ENCODE measurements around the gene S100A8.
"Not testable (repeated sequence)": the region's sequence is repeated elsewhere in the genome, so short reads cannot be mapped to it uniquely, and the experiment has no call there.

S100A8 gene

DNA sequence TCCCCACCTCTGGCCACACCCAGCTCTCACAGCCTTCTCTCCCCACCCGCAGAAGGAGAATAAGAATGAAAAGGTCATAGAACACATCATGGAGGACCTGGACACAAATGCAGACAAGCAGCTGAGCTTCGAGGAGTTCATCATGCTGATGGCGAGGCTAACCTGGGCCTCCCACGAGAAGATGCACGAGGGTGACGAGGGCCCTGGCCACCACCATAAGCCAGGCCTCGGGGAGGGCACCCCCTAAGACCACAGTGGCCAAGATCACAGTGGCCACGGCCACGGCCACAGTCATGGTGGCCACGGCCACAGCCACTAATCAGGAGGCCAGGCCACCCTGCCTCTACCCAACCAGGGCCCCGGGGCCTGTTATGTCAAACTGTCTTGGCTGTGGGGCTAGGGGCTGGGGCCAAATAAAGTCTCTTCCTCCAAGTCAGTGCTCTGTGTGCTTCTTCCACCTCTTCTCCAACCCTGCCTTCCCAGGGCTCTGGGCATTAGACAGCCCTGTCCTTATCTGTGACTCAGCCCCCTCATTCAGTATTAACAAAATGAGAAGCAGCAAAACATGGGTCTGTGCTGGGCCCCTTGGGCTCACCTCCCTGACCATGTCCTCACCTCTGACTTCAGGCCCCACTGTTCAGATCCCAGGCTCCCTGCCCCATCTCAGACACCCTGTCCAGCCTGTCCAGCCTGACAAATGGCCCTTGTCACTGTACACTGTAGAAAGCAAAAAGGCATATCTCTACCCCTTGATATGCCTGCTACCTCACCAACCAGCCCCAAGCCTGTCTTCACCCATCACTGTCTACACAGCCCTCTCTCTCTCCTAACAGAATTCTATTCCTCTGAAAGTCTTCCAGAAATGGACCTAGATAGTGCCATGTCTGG, 30.0 kb downstream of the S100A8 start:
- DNase-seq: no peak

DNA sequence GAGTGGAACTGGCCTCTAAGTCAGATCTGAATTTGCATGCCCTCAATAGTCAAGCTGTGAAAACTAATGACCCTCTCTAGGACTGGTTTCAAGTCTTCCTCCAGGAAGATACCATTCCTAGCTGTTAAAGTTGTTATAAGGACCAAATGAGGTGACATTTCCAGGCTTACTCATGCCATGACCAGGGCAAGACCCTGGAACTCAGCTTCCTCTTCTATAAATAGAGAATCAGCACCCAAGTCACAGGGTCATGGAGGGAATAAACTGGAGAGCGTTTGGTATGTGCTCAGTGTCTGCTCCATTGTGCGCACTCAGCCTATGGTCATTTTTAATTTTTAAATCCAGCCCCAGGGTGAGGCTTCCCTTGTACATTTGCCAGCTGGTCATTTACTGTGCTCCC, 30.7 kb downstream of the S100A8 start:
- DNase-seq: no peak

DNA sequence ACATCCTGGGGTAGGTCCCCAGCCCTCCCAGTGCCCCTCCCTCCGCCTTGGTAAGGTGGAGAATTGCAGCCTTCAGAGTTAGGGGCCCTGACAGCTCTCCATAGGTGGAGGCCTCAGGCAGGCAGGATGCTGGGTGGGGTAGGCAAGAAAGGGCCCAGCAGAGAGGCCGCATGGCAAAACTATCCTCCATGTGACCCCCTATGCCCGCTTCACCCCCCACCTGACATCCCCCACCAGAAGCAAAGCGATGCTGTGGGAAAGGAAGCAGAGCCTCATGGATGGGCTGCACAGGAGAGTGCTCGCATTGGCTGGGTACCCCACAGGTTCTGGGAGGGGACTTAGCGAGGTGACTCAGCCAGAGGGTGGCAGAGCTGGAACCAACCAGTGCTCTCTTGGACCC, 31.6 kb downstream of the S100A8 start:
- DNase-seq: no peak

DNA sequence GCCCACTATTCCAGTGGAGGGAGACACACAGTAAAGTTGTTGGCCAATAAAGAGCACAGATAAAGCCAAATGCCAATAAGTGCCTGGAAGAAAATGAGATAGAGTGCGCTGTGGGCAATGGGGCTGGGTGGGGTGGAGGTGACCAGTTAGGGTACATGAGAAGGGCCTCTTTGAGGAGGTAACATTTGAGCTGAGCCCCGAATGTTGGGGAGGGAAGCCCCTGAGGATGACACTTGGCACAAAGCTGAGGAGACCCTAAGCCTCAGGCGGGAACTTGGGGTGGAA, 32.2 kb downstream of the S100A8 start:
- DNase-seq: no peak

DNA sequence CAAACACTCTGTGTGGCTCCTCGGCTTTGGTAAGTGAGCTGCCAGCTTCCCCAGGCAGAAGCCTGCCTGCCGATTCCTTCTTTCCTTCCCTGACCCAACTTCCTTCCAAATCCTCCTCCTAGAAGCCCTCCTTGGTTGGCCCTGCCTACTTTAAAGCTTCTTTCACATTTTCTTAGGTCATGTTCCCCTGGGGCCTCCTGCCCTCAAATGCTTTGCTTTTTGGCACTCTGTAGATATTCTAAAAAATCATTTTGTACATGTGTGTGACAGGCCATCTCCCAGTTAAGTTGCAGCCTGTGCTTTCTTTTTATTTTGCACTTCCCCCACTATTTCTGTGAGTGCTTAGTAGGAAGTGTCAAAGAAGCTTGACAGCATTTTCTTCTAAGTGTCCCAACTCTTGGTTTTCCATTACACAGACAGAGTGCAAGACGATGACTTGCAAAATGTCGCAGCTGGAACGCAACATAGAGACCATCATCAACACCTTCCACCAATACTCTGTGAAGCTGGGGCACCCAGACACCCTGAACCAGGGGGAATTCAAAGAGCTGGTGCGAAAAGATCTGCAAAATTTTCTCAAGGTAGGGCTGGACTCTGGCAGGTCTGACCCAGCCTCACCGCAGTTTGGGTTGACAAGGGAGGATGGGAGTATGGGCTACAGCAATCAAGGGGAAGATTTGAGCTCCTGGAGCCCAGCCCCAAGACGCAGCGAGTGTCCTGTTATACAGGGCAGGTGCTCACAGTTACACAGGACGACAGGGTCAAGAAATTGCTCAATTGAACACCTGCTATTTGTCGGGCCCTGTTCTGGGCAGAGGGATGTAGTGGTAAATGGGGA, 32.8 kb downstream of the S100A8 start, which contains the start of gene S100A9:
Gene S100A9, plus strand, starts transcription at position 2 of the 838 bp plus-strand sequence. Its CDS starts 430 bp downstream, at position 432.
- DNase-seq: no peak

DNA sequence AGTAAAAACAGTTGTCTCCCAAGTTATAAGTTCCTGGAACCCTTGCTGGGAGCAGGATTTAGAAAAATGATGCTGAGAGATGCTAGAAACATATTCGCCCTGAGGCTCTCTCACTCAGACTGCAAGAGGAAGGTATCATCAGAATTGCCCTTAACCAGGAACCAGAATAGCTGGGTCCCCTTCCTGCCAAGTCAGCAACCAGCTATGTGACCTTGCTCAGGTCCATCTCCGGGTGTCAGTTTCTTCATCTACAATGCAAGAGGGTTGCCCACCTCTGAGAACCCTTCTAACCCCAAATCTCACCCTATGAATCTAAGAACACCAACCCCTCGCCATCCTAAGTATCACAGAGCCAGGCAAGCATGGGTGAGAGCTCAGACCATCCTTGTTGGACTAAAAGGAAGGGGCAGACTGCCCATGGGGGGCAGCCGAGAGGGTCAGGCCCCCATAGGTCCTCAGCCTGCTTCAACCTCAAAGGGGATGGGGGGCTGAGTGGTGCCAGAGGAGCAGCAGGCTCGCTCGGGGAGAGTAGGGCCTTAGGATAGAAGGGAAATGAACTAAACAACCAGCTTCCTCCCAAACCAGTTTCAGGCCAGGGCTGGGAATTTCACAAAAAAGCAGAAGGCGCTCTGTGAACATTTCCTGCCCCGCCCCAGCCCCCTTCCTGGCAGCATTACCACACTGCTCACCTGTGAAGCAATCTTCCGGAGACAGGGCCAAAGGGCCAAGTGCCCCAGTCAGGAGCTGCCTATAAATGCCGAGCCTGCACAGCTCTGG, 33.6 kb downstream of the S100A8 start:
- peak; percentile 41 for DNase-seq

DNA sequence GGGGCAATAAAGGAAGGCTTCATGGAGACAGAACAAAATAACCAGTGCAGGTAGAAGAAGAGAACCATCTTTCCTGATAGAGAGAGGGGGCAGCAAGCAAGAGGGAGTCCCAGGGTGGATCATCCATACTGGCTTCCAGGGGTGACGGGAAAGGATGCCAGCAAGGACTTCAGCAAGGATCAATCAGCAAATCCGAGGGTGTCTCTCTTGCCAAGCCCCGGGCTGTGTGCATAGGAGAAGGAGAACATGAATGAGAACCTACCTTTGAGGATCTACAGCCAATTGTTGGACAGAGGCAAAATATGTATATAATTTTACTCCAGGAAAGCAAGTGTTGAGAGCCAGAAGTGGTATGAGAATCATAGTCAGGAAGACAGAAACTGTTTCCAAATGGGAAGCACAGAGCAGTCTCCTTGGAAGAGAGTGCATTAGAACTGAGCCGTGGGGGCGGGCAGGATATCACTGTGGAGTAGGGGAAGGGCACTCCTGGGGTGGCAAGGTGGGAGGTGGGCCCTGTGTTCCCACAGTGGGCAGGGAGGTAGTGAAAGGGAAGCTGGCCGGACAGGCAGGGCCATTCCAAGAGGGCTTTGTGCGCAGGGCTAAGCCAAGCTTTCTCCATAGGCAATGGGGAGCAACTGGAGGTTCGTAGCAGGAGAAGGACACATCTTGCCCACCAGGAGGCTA, 34.3 kb downstream of the S100A8 start:
- DNase-seq: no peak

DNA sequence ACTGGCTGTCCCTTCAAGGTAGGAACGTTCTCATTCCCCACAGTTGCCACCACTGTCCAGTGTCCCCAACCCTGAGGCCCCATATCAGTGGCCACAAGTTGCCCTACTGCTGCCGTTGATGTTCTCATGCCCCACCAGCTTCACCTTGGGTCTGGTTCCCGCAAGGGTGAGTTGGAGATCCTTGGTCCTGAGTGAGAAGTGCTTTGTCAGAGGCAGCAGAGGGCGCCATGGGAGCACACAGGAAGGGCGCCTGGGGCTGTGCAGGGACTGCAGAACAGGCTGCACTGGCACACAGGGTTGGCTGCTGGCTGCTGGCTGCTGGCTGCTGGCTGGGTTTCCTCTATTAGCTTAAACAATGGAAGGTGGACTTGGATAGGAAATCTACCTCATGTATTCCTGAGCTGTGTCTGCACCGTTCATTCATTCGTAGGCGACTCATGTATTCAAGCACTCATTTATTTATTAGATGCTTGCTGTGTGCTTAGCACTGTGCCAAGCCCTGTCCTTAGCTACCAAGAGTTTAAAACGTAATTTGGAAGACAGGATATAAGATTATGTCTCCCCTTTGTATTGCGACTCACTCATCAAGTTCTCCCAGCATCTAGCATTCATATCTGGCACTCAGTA, 35.3 kb downstream of the S100A8 start:
- peak; percentile 79 for DNase-seq

DNA sequence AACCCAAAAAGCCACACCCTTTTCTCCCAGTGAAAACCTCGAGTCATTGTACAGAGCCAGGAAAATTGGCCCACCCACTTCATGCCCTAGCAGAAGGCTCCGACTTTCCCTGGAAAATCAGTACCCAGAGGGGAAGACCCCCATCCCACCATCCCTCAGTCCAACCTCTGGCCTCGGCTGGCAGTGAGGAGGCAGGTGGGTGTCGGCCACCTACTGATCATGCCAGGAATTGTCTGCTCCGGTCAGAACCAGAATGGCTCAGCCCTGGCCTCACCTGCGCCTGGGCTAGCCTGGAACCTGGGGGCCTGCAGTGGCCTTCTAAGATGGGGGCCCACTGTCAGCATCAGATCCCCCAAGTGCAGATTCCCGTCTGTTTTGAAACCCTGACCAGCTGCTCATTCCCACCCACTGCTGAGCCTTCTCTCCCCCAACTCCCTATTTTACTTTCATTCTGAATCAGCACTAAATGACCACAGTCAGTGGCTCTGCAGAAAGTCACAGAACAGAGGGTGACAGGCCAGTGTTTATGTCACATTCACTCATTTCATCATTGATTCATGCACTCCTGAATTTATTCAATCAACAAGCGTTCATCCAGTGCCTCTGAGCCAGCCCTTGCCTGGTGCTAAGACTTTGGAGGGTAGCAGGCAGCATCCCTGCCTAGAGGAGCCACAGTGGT, 36.2 kb downstream of the S100A8 start:
- DNase-seq: no peak

DNA sequence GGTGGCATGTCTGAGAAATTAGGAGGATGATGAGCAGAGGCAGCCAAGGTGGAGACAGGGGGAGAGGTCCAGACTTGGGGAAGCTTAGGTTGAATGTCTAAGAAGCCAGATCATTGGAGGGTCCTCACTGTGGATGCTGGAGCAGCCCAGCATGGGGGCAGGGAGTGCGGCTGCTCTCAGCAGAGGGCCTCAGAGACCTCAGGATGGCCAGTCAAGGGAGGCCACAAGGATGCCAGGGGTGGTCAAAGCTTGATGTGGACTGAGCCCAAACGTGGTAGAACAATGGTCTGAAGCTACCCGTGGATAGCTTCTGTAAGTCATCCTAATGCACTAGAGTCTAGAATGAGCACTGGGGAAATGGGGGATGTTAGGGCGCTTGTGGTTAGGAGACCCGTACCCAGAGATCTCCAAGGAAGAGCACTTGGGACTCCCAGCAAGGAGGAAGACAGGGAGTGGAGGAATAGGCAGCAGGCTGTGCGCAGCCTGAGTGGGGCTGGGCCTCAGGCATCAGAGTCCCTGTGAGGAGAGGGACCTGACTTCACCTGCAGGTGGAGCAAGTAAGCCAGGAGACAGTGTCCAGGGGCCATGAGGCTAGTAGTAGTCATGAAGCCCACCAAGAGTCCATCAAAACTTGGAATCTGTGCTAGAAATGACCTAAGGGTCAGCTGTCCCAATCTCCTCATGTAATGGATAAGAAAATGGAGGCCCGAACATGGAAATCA, 37.5 kb downstream of the S100A8 start:
- DNase-seq: peak; percentile 41

DNA sequence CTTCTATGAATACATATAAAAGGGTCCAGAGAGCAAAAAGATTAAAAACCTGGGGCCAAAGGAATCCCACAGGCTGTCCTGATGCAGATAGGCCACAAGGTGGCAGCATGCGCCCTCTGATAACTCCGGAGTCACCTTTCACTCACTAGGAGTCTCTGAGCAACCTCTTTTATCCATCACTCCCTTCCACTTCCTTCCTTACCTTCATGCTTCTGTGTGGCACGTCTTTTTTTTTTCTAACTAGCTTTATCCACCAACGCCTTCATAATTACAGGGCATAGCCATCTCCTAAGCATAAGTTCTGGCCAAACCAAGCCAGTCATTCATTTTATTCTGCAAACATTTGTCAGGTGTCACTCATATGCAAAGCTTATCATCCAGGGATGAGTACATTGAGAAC, 38.4 kb downstream of the S100A8 start:
- peak; percentile 80 for DNase-seq

DNA sequence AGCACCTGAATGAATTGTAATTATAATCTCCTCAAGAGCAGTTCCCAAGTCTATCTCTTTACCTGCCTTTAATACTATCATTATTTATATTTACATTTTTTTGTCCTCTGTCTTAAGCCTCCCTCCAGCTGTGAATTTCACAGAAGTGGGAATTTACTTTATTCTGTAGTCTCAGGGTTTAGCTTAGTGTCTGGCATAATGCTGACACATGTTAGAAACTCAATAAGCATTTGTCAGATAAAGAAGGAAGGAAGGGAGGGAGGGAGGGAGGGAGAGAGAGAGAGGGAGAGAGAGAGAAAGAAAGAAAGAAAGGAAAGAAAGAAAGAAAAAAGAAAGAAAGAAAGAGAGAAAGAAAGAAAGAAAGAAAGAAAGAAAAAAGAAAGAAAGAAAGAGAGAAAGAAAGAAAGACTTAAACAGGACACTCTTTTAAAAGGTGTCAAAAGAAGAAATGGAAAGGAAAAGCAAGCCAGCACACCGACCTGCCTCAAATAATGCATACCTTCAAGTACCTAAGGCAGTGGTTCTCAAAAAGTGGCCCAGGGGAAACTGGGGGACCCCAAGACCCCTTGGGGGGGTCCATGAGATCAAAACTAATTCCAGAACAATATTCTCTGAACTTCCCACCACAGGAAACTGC, 40.4 kb downstream of the S100A8 start:
- DNase-seq: no peak

DNA sequence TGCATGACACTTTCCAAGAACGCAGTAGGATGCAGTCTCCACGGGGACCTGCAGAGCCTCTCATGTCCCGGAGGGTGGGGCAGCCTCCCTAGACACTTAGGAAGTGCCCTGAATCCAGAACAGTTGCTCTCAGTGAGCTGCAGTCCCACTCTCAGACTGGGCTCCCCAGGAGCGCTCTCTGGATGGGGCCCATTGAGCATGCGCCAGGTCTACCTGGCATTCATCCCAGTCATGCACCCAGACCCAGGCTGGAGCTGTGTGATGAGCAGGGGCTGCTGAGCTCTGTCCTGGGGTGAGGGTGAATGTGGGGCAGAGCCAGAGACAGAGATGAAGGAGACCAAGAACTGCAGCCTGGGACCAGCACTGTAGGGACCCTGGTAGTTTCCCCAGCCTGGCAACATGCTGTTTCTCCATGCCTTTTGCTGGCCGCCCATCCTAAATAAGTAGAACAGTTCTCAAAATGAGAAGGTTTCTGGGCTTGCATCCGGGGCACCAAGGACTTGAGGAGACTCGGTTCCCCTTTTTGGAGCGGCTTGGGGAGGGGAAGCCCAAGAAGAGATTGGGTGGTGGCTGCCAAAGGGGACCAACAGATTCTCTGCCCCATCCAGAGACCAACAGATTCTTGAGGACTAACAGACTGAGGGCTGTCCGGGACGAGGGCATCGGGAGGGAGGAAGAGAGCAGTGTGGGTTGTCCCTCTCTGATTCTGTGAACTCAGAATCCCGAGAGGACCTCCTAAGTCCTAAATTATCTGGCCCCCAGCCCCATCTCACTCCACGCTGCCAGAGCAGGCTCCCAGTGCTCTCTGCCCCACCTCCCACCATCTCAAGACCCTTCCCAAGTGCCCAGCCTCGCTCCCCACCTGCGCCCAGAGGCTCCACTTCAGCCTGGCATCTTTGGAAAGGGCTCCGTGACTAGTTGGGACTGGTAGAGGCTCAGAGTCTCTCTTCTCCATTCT, 41.2 kb downstream of the S100A8 start:
- DNase-seq: peak; percentile 54

DNA sequence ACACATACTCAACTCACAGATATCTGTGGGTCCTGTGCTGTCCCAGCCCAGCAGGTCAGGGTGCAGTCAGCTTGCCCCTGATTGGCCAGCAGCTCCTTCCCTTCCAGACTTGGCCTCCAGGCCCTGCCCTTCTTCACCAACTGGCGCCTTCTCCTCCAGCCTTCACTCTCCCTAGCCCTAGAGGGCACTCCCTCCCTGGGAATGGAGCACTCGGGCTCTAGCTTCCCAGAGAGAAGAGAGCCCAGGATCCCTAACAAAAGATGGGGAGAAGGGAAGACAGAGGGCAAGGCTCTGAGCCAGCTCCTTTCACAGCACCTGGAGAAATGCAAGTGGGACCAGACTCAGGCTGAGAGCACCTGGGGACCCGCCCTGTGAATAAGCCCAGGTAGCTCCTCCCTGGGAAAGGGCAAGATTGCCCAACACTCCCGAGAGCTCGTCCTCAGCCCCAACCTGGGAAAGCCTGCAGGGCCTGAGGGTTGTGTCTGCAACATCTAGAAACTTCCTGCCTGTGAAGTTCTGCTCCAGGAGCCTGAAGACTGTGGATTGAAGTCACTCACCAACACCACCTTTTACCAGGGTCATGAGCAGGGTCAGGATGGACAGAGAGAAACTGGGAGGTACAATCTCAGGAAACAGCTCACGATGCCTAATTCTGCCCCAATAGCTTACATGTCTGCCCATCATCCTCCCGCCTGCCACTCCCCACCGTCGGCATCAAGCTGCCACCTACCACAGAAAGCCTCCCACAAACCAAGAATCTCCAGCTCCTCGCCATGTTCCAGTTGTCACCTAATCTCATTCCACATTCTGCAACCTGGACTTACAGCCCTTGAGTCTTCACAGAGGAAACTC, 42.1 kb downstream of the S100A8 start, which contains the start of gene PGLYRP4:
Gene PGLYRP4, minus strand, starts transcription at position 331 of the 852 bp plus-strand sequence. CDS start 909 bp downstream, outside the sequence.
- DNase-seq: no peak

DNA sequence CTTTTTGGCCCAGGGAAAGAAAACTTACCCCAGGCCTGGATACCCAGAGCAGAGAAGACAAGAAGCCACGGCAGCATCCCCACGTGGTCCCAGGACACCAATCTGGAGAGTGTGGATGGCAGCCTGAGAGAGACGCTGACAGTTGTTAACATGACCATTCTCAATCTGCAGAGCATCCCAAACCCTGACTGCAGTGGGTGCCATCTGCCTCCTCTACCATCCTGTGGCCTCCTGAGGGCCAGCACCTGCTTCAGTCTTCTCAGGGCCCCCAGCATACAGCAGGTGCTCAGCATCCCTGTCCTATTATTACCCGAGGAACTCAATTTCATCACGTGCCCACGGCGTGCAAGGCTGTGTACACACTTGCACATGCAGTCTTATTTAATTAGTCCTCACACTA, 43.0 kb downstream of the S100A8 start:
- no peak for DNase-seq

DNA sequence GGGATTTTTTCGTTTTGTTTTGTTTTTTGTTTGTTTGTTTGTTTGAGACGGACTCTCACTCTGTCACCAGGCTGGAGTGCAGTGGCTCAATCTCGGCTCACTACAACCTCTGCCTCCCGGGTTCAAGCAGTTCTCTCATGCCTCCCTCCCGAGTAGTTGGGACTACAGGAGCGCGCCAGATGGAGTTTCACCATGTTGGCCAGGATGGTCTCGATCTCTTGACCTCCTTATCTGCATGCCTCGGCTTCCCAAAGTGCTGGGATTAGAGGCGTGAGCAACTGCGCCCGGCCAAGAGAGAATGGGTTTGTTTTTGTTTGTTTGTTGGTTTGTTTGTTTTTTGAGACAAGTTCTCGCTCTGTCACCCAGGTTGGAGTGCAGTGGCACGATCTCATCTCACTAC, 43.8 kb downstream of the S100A8 start:
- not testable (repeated sequence) for DNase-seq

DNA sequence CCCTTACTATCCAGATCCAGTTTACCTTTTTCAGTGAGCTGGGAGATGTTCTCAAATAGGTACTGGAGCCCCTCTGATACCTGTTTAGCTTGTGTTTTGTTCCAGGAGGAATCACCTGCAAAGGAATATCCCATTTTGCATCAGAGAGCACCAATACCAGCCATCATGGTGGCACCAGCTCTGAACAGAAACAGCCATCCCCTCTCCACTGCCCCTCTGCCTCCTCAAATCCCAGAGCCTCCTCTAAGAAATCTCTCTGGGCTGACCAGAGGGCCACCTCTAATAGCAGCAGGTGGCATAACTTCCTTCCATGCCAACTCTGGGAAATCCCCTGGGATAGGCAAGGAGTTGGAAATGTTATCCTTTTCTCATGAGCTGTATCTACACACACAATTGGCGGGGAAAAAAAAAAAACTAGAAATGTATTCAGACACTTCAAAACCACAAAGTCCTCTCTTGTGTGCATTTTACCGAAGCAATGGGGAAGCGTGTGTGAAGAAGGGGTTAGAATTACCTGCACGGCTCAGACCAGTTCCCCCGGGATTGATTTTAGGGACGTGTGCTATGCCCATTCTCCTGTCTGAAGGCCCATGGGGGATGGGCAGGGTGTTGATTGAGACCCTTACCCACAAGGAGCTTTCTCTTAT, 44.7 kb downstream of the S100A8 start:
- DNase-seq: no peak

Data from RPMI8226 (cell line).